Bone marrow (tissue), 2 donors: ENCODE results near the gene DNAH14.
A peak's percentile ranks its signal among the peaks of the same experiment; 100 is the strongest.

ENCODE experiments used
- DNase-seq, 2 donors: peaks; one replicate each; lab custom pipeline; 2025; lab: John Stamatoyannopoulos, UW

DNAH14 gene

GRCh38 chr1:225428881-225429455, 499.5 kb downstream of the DNAH14 start:
- DNase-seq = peak in 1 of 2 donors; percentile 88

GRCh38 chr1:225430301-225430700, 500.8 kb downstream of the DNAH14 start:
- no peak for DNase-seq

- DNase-seq = no peak
Measured at GRCh38 chr1:225431081-225431863, 501.8 kb downstream of the DNAH14 start.

GRCh38 chr1:225434046-225434445, 504.6 kb downstream of the DNAH14 start:
- DNase-seq = no peak

GRCh38 chr1:225435076-225435475, 505.6 kb downstream of the DNAH14 start:
- DNase-seq = no peak

- DNase-seq = no peak
Measured at GRCh38 chr1:225435487-225435886, 506.0 kb downstream of the DNAH14 start.

- no peak for DNase-seq
Measured at GRCh38 chr1:225435957-225436392, 506.5 kb downstream of the DNAH14 start.

- no peak for DNase-seq
Measured at GRCh38 chr1:225437710-225438437, 508.4 kb downstream of the DNAH14 start.

- DNase-seq = no peak
Measured at GRCh38 chr1:225440380-225441221, 511.1 kb downstream of the DNAH14 start.

- DNase-seq = no peak
Measured at GRCh38 chr1:225441314-225442122, 512.0 kb downstream of the DNAH14 start.

GRCh38 chr1:225442123-225442505, 512.6 kb downstream of the DNAH14 start:
- no peak for DNase-seq

- no peak for DNase-seq
Measured at GRCh38 chr1:225445639-225446594, 516.4 kb downstream of the DNAH14 start.

- no peak for DNase-seq
Measured at GRCh38 chr1:225446595-225446960, 517.1 kb downstream of the DNAH14 start.

GRCh38 chr1:225446981-225447615, 517.6 kb downstream of the DNAH14 start:
- DNase-seq = no peak

GRCh38 chr1:225447650-225448089, 518.2 kb downstream of the DNAH14 start:
- DNase-seq = no peak

GRCh38 chr1:225448146-225448805, 518.8 kb downstream of the DNAH14 start:
- no peak for DNase-seq
